ENCODE data around the gene TNP2. TPM values are rescaled to one million over a fixed set of nuclear protein-coding genes. Genes with fewer than 3 reads are reported as not detected.
A peak's percentile ranks its signal among the peaks of the same experiment; 100 is the strongest.

The TNP2 gene
- total RNA-seq, 5 donors from 2014 or later (not counting 1 experiment from before 2014, with no cell fraction given): not detected

GRCh38 chr16:11258553-11259492 is 10.3 kb downstream of the TNP2 start:
- DNase-seq (peak in 16 of 35 experiments; percentile 11 to 83 (median 26)), ATAC-seq (replicated peaks in 1 of 4) (peak in 1 of 4 experiments; percentile 24)
- no peaks in the 10 kb centered on the region for H3K9me3 Mint-ChIP-seq
- Histone ChIP-seq H3K27ac (ENCODE audit: low read length) (peak overlapping the region; percentile 50), H3K27me3 (replicated peaks in 1 of 2; ENCODE audit: control insufficient read depth in 2 of 2, extremely low read depth in 1 of 2, insufficient read depth in 2 of 2, low read length in 1 of 2) (no peaks in the 10 kb centered on the region), H3K9me3 (no peaks in the 10 kb centered on the region), H3K4me1 (ENCODE audit: control insufficient read depth in 1 of 2, extremely low read depth in 1 of 2, insufficient read depth in 2 of 2, low read length in 2 of 2) (peaks cover 35 to 54% of the 10 kb centered on the region in 2 experiments), H3K4me3 (ENCODE audit: control insufficient read depth in 1 of 2, extremely low read depth in 1 of 2, low read length in 1 of 2) (peak overlapping the region in 1 of 2 donors; percentile 3), H3K36me3 (ENCODE audit: control insufficient read depth in 2 of 2, extremely low read depth in 1 of 2, insufficient read depth in 1 of 2, low read length in 1 of 2) (no peaks in the 10 kb centered on the region)
- H3K4me1 Mint-ChIP-seq: peaks cover 40 to 51% (median 45%) of the 10 kb centered on the region in 3 donors
- POLR2A ChIA-PET: interaction anchor here in 1 of 2 donors (0.6 kb wide), 2 partner anchors 144 to 241 kb away, joined by 4 to 6 read pairs; no protein-coding TSS in a partner anchor
- peak overlapping the region; percentile 83 for H3K27ac Mint-ChIP-seq
- H3K27me3 Mint-ChIP-seq: no peaks in the 10 kb centered on the region
- peak overlapping the region; percentile 45 to 63 (median 53) for H3K4me3 Mint-ChIP-seq
- WGBS (ENCODE audit: insufficient coverage): 46% methylated on average over 10 of the region's 15 CpGs
- H3K36me3 Mint-ChIP-seq: peaks cover under 1% of the 10 kb centered on the region
- CTCF ChIA-PET: interaction anchor here in 1 of 2 donors (0.6 to 1.7 kb wide), 3 partner anchors 149 to 290 kb away, joined by 3 to 8 read pairs (median 6); no protein-coding TSS in a partner anchor

- H3K27me3 ChIP-seq (replicated peaks in 1 of 2; ENCODE audit: control insufficient read depth in 2 of 2, extremely low read depth in 1 of 2, insufficient read depth in 2 of 2, low read length in 1 of 2): no peaks in the 10 kb centered on the region
- Mint-ChIP-seq H3K27me3 (no peaks in the 10 kb centered on the region), H3K27ac (peak overlapping the region; percentile 92 to 93), H3K4me3 (peak overlapping the region; percentile 92 to 96 (median 95)), H3K36me3 (peaks cover 11% of the 10 kb centered on the region), H3K4me1 (peaks cover 41 to 54% (median 46%) of the 10 kb centered on the region in 3 donors), H3K9me3 (no peaks in the 10 kb centered on the region)
- ChIA-PET CTCF (interaction anchor here (0.5 to 1.7 kb wide), 4 partner anchors 286 to 458 kb away, joined by 3 to 6 read pairs (median 6); no protein-coding TSS in a partner anchor), POLR2A (interaction anchor here in 1 of 2 donors (0.7 kb wide), 1 partner anchor 28 kb away, joined by 6 read pairs; no protein-coding TSS in a partner anchor)
- H3K4me1 ChIP-seq (ENCODE audit: control insufficient read depth in 1 of 2, extremely low read depth in 1 of 2, insufficient read depth in 2 of 2, low read length in 2 of 2): peaks cover 37 to 55% of the 10 kb centered on the region in 2 experiments
- ATAC-seq (replicated peaks in 1 of 4): no peak
- no peaks in the 10 kb centered on the region for H3K9me3 ChIP-seq
- peak overlapping the region; percentile 83 for H3K4me3 ChIP-seq (ENCODE audit: control insufficient read depth in 1 of 2, extremely low read depth in 1 of 2, low read length in 1 of 2)
- DNase-seq: peak in 26 of 35 experiments; percentile 24 to 77 (median 41)
- no peak overlapping the region for H3K27ac ChIP-seq (ENCODE audit: low read length)
- no peaks in the 10 kb centered on the region for H3K36me3 ChIP-seq (ENCODE audit: control insufficient read depth in 2 of 2, extremely low read depth in 1 of 2, insufficient read depth in 1 of 2, low read length in 1 of 2)
- WGBS (ENCODE audit: insufficient coverage): 54% methylated on average over 9 of the region's 21 CpGs
These were observed 11.8 kb downstream of the TNP2 start for GRCh38 chr16:11257131-11257938.

- WGBS (ENCODE audit: insufficient coverage): 3% methylated on average over 21 of the region's 32 CpGs
- Histone ChIP-seq H3K36me3 (ENCODE audit: control insufficient read depth in 2 of 2, extremely low read depth in 1 of 2, insufficient read depth in 1 of 2, low read length in 1 of 2) (no peaks in the 10 kb centered on the region), H3K4me1 (ENCODE audit: control insufficient read depth in 1 of 2, extremely low read depth in 1 of 2, insufficient read depth in 2 of 2, low read length in 2 of 2) (peaks cover 41 to 60% of the 10 kb centered on the region in 2 experiments), H3K27ac (ENCODE audit: low read length) (peak overlapping the region; percentile 89), H3K9me3 (no peaks in the 10 kb centered on the region), H3K27me3 (replicated peaks in 1 of 2; ENCODE audit: control insufficient read depth in 2 of 2, extremely low read depth in 1 of 2, insufficient read depth in 2 of 2, low read length in 1 of 2) (no peaks in the 10 kb centered on the region), H3K4me3 (ENCODE audit: control insufficient read depth in 1 of 2, extremely low read depth in 1 of 2, low read length in 1 of 2) (peak overlapping the region; percentile 83)
- ChIA-PET POLR2A (interaction anchor here (0.5 to 1.9 kb wide), 23 partner anchors 10 to 659 kb away, joined by 3 to 19 read pairs (median 5); partner anchors contain the start of gene DEXI (in 1 of the 2)), CTCF (interaction anchor here (0.6 to 3.1 kb wide), 10 partner anchors 32 to 659 kb away, joined by 3 to 30 read pairs (median 4); partner anchors contain the start of gene GSPT1 (in 1 of the 2))
- Mint-ChIP-seq H3K9me3 (no peaks in the 10 kb centered on the region), H3K27ac (peak overlapping the region; percentile 93 to 99), H3K4me1 (peaks cover 48 to 60% (median 52%) of the 10 kb centered on the region in 3 donors), H3K36me3 (peaks cover 15% of the 10 kb centered on the region), H3K27me3 (no peaks in the 10 kb centered on the region), H3K4me3 (peak overlapping the region; percentile 92 to 96 (median 95))
- peak in 5 of 35 experiments; percentile 17 to 46 (median 25) for DNase-seq
- ATAC-seq (replicated peaks in 1 of 4): no peak
These were observed 12.4 kb downstream of the TNP2 start for GRCh38 chr16:11256661-11257130.

GRCh38 chr16:11255737-11256660 is 13.1 kb downstream of the TNP2 start, which contains the start of gene SOCS1:
Gene SOCS1, minus strand, starts transcription at chr16:11256204. Its CDS starts 726 bp downstream, at chr16:11255478.
- H3K27ac ChIP-seq (ENCODE audit: low read length): peak within 1 kb of the TSS; percentile 89
- WGBS (ENCODE audit: insufficient coverage): under 1% methylated on average over 95 of the region's 100 CpGs
- ATAC-seq (replicated peaks in 1 of 4) (peak; percentile 62 to 72 (median 70)), DNase-seq (peak; percentile 73 to 94 (median 83))
- CTCF ChIA-PET: interaction anchor here (0.6 to 3.1 kb wide), 20 partner anchors 23 to 660 kb away, joined by 3 to 30 read pairs (median 4); partner anchors contain the start of genes DEXI (in 1 of the 2) and GSPT1 (in 1 of the 2)
- peaks cover 41 to 66% of the 10 kb centered on the region in 2 experiments for H3K4me1 ChIP-seq (ENCODE audit: control insufficient read depth in 1 of 2, extremely low read depth in 1 of 2, insufficient read depth in 2 of 2, low read length in 2 of 2)
- H3K36me3 ChIP-seq (ENCODE audit: control insufficient read depth in 2 of 2, extremely low read depth in 1 of 2, insufficient read depth in 1 of 2, low read length in 1 of 2): no peaks in the 10 kb centered on the region
- Mint-ChIP-seq H3K9me3 (no peaks in the 10 kb centered on the region), H3K4me1 (peaks cover 52 to 65% (median 58%) of the 10 kb centered on the region in 3 donors), H3K27me3 (no peaks in the 10 kb centered on the region), H3K27ac (peak within 1 kb of the TSS; percentile 93 to 99), H3K4me3 (peak within 1 kb of the TSS; percentile 92 to 96 (median 95)), H3K36me3 (peaks cover 15% of the 10 kb centered on the region)
- peak within 1 kb of the TSS; percentile 83 for H3K4me3 ChIP-seq (ENCODE audit: control insufficient read depth in 1 of 2, extremely low read depth in 1 of 2, low read length in 1 of 2)
- POLR2A ChIA-PET: interaction anchor here (0.5 to 1.9 kb wide), 33 partner anchors 9 to 825 kb away, joined by 3 to 19 read pairs (median 4); partner anchors contain the start of gene DEXI (in 1 of the 2)
- no peaks in the 10 kb centered on the region for H3K27me3 ChIP-seq (replicated peaks in 1 of 2; ENCODE audit: control insufficient read depth in 2 of 2, extremely low read depth in 1 of 2, insufficient read depth in 2 of 2, low read length in 1 of 2)
- H3K9me3 ChIP-seq: no peaks in the 10 kb centered on the region

Data from T-cell (primary cell).